ENCODE measurements around the gene RNASE8.

- TF ChIP-seq SPI1 (IDR thresholded peaks at IDR 0.05; ENCODE audit: low read depth, low read length) (no peak), POLR2A (IDR thresholded peaks at IDR 0.05; ENCODE audit: low read depth, low read length) (no peak), TAF1 (IDR thresholded peaks at IDR 0.05; ENCODE audit: low read depth, low read length) (no peak), POLR2AphosphoS5 (IDR thresholded peaks at IDR 0.05; ENCODE audit: low read depth, low read length) (no peak)
Measured at GRCh38 chr14:21043974-21044618, 13.5 kb upstream of the RNASE8 start.

Measured in GM12891 (cell line).